Trophoblast cell (in vitro differentiated cells and primary cell): ENCODE data around the gene LONP2.

Experiments used
- DNase-seq, 2 donors: peaks; one replicate each; pipeline ENCODE4 v3.0.0-alpha.2; 2016
- H2AFZ ChIP-seq: 2 replicates; pipeline ENCODE4 v1.6.1; 2013; ENCODE audit warnings: low read length, moderate library complexity, mild to moderate bottlenecking; ENCODE audit not compliant: insufficient read depth, poor library complexity
- H2AK5ac ChIP-seq: 2 replicates; pipeline ENCODE4 v1.6.1; 2013; ENCODE audit warnings: mild to moderate bottlenecking, low read length
- H2BK120ac ChIP-seq: 2 replicates; pipeline ENCODE4 v1.6.1; 2013; ENCODE audit warnings: low read length, mild to moderate bottlenecking, moderate library complexity; ENCODE audit not compliant: insufficient read depth, poor library complexity
- H2BK12ac ChIP-seq: 2 replicates; pipeline ENCODE4 v1.6.1; 2013; ENCODE audit warnings: mild to moderate bottlenecking, low read length, moderate library complexity
- H2BK5ac ChIP-seq: 2 replicates; pipeline ENCODE4 v1.6.1; 2013; ENCODE audit warnings: low read length, low read depth, moderate library complexity, mild to moderate bottlenecking; ENCODE audit not compliant: poor library complexity
- H3K14ac ChIP-seq: 2 replicates; pipeline ENCODE4 v1.6.1; 2013; ENCODE audit warnings: mild to moderate bottlenecking, low read length
- H3K18ac ChIP-seq: 2 replicates; pipeline ENCODE4 v1.6.1; 2013; ENCODE audit warnings: mild to moderate bottlenecking, low read length
- H3K23ac ChIP-seq: 2 replicates; pipeline ENCODE4 v1.6.1; 2013; ENCODE audit warnings: low read length
- H3K27ac ChIP-seq: 2 replicates; pipeline ENCODE4 v1.5.1; 2013; ENCODE audit warnings: low read depth, mild to moderate bottlenecking, inconsistent platforms, low read length, moderate library complexity
- H3K27me3 ChIP-seq: 2 replicates; pipeline ENCODE4 v1.6.1; 2013; ENCODE audit warnings: inconsistent platforms, mild to moderate bottlenecking, low read length, moderate library complexity; ENCODE audit not compliant: insufficient read depth
- H3K36me3 ChIP-seq, 2 experiments: 1 replicate in 1 of 2; 2 replicates in 1 of 2; pipeline ENCODE4 v1.6.1; 2013; ENCODE audit warnings: low read length in 2 of 2, mild to moderate bottlenecking in 2 of 2, moderate library complexity in 1 of 2; ENCODE audit not compliant: insufficient read depth in 2 of 2, control insufficient read depth in 1 of 2
- H3K4ac ChIP-seq: 2 replicates; pipeline ENCODE4 v1.6.1; 2013; ENCODE audit warnings: low read depth, mild to moderate bottlenecking, low read length, moderate library complexity
- H3K4me1 ChIP-seq, 2 experiments: 1 replicate in 1 of 2; 2 replicates in 1 of 2; pipeline ENCODE4 v1.6.1; 2013; ENCODE audit warnings: low read length in 2 of 2, mild to moderate bottlenecking in 2 of 2, moderate library complexity in 1 of 2; ENCODE audit not compliant: insufficient read depth in 2 of 2, control insufficient read depth in 1 of 2
- H3K4me2 ChIP-seq: 2 replicates; pipeline ENCODE4 v1.6.1; 2013; ENCODE audit warnings: inconsistent platforms, mild to moderate bottlenecking, low read length, moderate library complexity
- H3K4me3 ChIP-seq: 2 replicates; pipeline ENCODE4 v1.5.1; 2013; ENCODE audit warnings: mild to moderate bottlenecking, low read depth, low read length, inconsistent platforms
- H3K79me1 ChIP-seq: one replicate; pipeline ENCODE4 v1.6.1; 2013; ENCODE audit warnings: low read length
- H3K79me2 ChIP-seq: 2 replicates; pipeline ENCODE4 v1.6.1; 2013; ENCODE audit warnings: low read length, mild to moderate bottlenecking; ENCODE audit not compliant: control insufficient read depth, insufficient read depth, poor library complexity
- H3K9ac ChIP-seq: 2 replicates; pipeline ENCODE4 v1.6.1; 2013; ENCODE audit warnings: mild to moderate bottlenecking, low read length
- H3K9me3 ChIP-seq: 2 replicates; pipeline ENCODE4 v1.6.1; 2013; ENCODE audit warnings: low read depth, mild to moderate bottlenecking, control low read depth, inconsistent platforms, low read length; ENCODE audit not compliant: insufficient read depth
- H4K12ac ChIP-seq: 2 replicates; pipeline ENCODE4 v1.6.1; 2013; ENCODE audit warnings: low read depth, mild to moderate bottlenecking, low read length, moderate library complexity
- H4K8ac ChIP-seq: 2 replicates; pipeline ENCODE4 v1.6.1; 2013; ENCODE audit warnings: low read depth, mild to moderate bottlenecking, low read length, moderate library complexity
- H4K91ac ChIP-seq: one replicate; pipeline ENCODE4 v1.6.1; 2013; ENCODE audit warnings: low read depth, mild to moderate bottlenecking, low read length, moderate library complexity
- WGBS: extraction: QIAGEN DNeasy Blood & Tissue Kit; methylation state at CpG from one replicate; pipeline ENCODE4 v1.1.7; 2013; ENCODE audit warnings: missing lambda C conversion rate; ENCODE audit not compliant: insufficient read length, insufficient coverage; ENCODE audit errors: extremely low coverage; 5-methylcytosine and 5-hydroxymethylcytosine counted together

Gene LONP2

DNA sequence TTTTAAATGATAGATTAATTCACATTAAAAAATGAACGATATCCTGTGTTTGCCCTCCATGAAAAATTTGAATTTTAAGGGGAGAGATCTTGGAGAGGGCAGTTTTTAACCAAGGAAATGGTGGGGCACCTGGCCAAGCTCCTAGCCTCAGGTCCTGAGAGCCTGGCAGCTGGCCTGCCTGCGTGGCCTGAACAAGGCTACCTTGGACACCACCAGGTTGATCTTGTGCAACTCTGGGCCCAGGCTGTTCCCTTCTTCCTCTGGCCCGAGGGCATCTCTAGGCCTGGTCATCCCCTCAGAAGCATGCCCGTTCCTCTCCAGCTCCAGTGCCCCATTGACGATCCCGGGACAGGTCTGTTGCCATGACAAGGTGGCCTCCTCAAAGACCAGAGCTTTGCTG lies 33.4 kb upstream of the LONP2 start:
- no peaks in the 10 kb centered on the region for H3K36me3 ChIP-seq
- no peak overlapping the region for H2BK120ac ChIP-seq
- H2AFZ ChIP-seq, result no peak overlapping the region
- H3K4me3 ChIP-seq, result no peak overlapping the region
- H4K12ac ChIP-seq, result no peak overlapping the region
- peaks cover 7 to 8% of the 10 kb centered on the region in 2 experiments for H3K4me1 ChIP-seq
- H3K18ac ChIP-seq, result no peak overlapping the region
- H3K79me2 ChIP-seq, result no peaks in the 10 kb centered on the region
- H3K9ac ChIP-seq, result no peak overlapping the region
- no peaks in the 10 kb centered on the region for H3K79me1 ChIP-seq
- H2AK5ac ChIP-seq, result no peak overlapping the region
- peaks cover 2% of the 10 kb centered on the region for H3K9me3 ChIP-seq
- H3K4me2 ChIP-seq, result no peak overlapping the region
- H2BK12ac ChIP-seq, result no peak overlapping the region
- H3K4ac ChIP-seq, result no peak overlapping the region
- H3K14ac ChIP-seq, result no peak overlapping the region
- H4K91ac ChIP-seq, result no peak overlapping the region
- H2BK5ac ChIP-seq, result no peak overlapping the region
- no peak overlapping the region for H4K8ac ChIP-seq
- no peak overlapping the region for H3K27ac ChIP-seq
- no peak overlapping the region for H3K23ac ChIP-seq
- no peaks in the 10 kb centered on the region for H3K27me3 ChIP-seq
- no peak for DNase-seq
- no CpG with 5 or more reads among the region's 6 CpGs for WGBS

DNA sequence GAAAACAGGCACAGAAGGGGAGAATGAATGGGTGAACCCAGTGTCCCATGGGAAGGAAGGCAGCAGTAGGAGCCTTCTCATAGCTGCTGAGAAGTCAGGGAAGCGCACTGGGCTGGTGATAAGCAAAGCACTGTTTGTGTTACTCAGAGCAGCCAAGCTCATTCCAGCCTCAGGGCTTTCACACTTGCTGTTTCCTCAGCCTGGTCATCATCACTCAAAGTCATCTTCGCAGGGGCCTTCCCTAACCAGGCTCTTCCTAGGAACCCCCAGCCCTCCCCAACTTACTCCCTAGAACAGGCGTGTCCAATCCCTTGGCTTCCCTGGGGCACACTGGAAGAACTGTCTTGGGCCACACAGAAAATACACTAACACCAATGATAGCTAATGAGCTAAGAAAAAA lies 32.1 kb upstream of the LONP2 start:
- Histone ChIP-seq H3K4me2 (no peak overlapping the region), H3K18ac (no peak overlapping the region), H2AFZ (no peak overlapping the region), H3K9ac (no peak overlapping the region), H3K27ac (no peak overlapping the region), H4K91ac (no peak overlapping the region), H3K9me3 (peaks cover 4% of the 10 kb centered on the region), H3K27me3 (no peaks in the 10 kb centered on the region), H4K8ac (no peak overlapping the region), H2BK120ac (no peak overlapping the region), H2AK5ac (no peak overlapping the region), H3K14ac (no peak overlapping the region), H3K79me2 (no peaks in the 10 kb centered on the region), H4K12ac (no peak overlapping the region), H3K4me3 (no peak overlapping the region), H3K4ac (no peak overlapping the region), H2BK5ac (no peak overlapping the region), H3K23ac (no peak overlapping the region), H3K4me1 (peaks cover 1 to 4% of the 10 kb centered on the region in 2 experiments), H2BK12ac (no peak overlapping the region), H3K36me3 (no peaks in the 10 kb centered on the region), H3K79me1 (no peaks in the 10 kb centered on the region)
- no peak for DNase-seq
- no CpG with 5 or more reads among the region's 3 CpGs for WGBS

DNA sequence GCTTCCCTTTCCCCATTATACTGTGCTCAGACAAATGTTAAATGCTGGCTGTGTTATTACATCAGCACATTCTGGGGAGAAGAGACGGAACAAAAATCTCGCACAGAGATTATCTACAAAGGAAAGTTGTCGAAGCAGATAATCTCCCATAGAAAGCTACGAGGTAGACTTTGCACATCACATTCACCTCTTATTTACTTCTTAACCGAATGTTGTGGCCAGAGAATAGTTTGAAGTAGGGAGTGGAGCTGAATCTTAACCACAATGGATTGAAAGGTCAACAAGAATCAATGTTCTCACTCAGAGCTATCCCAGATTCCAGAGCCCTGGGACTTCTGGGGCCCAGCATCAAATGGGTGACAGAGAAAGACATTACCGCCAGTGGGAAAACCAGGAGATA lies 28.4 kb upstream of the LONP2 start:
- Histone ChIP-seq H3K27ac (no peak overlapping the region), H2AFZ (no peak overlapping the region), H3K4me2 (no peak overlapping the region), H2AK5ac (no peak overlapping the region), H3K4me3 (no peak overlapping the region), H3K27me3 (no peaks in the 10 kb centered on the region), H3K4me1 (peaks cover 0 to 4% of the 10 kb centered on the region in 2 experiments), H2BK120ac (no peak overlapping the region), H3K9me3 (peaks cover 4% of the 10 kb centered on the region), H3K9ac (no peak overlapping the region), H3K18ac (no peak overlapping the region), H4K8ac (no peak overlapping the region), H2BK12ac (no peak overlapping the region), H3K36me3 (no peaks in the 10 kb centered on the region), H3K4ac (no peak overlapping the region), H3K79me2 (no peaks in the 10 kb centered on the region), H4K91ac (no peak overlapping the region), H3K79me1 (no peaks in the 10 kb centered on the region), H3K14ac (no peak overlapping the region), H2BK5ac (no peak overlapping the region), H3K23ac (no peak overlapping the region), H4K12ac (no peak overlapping the region)
- WGBS, result no CpG with 5 or more reads among the region's 6 CpGs
- no peak for DNase-seq

GRCh38 chr16:48217708-48218107 lies 26.4 kb upstream of the LONP2 start:
- H4K91ac ChIP-seq, result no peak overlapping the region
- no peak overlapping the region for H4K12ac ChIP-seq
- no peak overlapping the region for H2BK120ac ChIP-seq
- no peak overlapping the region for H2AK5ac ChIP-seq
- H2BK12ac ChIP-seq, result no peak overlapping the region
- H3K36me3 ChIP-seq, result no peaks in the 10 kb centered on the region
- no peak overlapping the region for H3K4me3 ChIP-seq
- no peaks in the 10 kb centered on the region for H3K27me3 ChIP-seq
- no peaks in the 10 kb centered on the region for H3K4me1 ChIP-seq
- no peak overlapping the region for H3K4me2 ChIP-seq
- H2BK5ac ChIP-seq, result no peak overlapping the region
- no peak overlapping the region for H3K27ac ChIP-seq
- no peaks in the 10 kb centered on the region for H3K79me1 ChIP-seq
- H4K8ac ChIP-seq, result no peak overlapping the region
- no CpG with 5 or more reads among the region's 2 CpGs for WGBS
- H3K9ac ChIP-seq, result no peak overlapping the region
- no peak for DNase-seq
- no peak overlapping the region for H3K14ac ChIP-seq
- H3K79me2 ChIP-seq, result no peaks in the 10 kb centered on the region
- H3K9me3 ChIP-seq, result peaks cover 4% of the 10 kb centered on the region
- H2AFZ ChIP-seq, result no peak overlapping the region
- H3K23ac ChIP-seq, result no peak overlapping the region
- no peak overlapping the region for H3K4ac ChIP-seq
- no peak overlapping the region for H3K18ac ChIP-seq
